NCI-H1105 treated with DMSO at 0.1 percent for 48 hours (cell line): ENCODE measurements around the gene PLD5.
A peak's percentile ranks its signal among the peaks of the same experiment; 100 is the strongest.
"Not testable (repeated sequence)": the region's sequence is repeated elsewhere in the genome, so short reads cannot be mapped to it uniquely, and the experiment has no call there.

Source experiments
- DNase-seq: peaks from one replicate; lab custom pipeline; 2025; lab: John Stamatoyannopoulos, UW

PLD5 gene

DNA sequence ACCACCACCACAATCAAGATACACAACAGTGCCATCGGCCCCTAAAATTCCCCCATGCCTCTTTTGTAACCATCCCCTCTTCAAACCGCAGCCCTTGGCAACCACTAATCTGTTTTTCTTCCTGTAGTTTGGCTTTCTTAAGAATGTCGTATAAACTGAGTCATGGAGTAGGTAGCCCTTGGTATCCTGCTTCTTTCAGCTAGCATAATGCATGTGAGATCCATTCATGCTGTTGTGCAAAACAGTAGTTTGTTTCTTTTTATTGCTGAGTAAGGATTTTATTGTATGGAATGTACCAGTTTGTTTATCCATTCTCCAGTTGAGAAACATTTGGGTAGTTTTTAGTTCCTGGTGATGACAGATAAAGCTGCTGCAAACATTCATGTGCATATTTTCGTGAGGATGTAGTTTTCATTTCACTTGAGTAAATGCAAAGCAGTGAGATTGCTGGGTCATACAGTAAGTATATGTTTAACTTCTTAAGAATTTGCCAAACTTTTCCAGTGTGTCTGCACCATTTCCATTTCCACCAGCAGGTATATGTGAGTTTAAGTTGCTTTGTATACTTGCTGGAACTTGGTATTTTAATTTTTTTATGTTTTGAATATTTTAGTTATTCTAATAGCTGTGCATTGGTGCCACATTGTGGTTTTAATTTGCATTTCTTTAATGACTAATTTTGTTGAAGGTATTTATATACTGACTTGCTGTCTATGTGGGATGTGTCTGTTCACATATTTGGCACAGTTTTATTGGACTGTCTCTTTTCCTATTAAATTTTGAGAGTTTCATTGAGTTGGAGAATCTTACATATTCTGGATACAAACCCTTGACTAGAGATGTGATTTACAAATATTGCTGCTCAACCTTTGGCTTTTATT, 377.2 kb downstream of the PLD5 start:
- DNase-seq: no peak

DNA sequence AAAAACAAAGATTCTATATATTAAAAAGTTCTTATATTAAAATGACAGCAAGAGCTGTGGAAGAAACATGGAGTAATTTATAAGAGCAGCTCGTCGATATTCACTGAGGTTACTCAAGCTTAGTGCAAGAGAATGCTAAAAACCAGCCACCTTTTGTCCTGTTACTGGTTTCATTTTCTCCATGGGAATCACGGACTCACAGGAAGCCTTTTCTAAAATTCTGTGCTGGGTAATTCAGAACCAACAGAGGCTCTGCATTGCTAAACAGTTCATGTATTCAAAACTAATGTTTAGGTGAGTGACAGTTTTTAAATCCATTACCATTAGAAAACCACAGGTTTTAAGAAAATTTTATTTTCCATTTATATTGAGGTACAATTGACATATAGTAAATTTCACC, 377.8 kb downstream of the PLD5 start:
- DNase-seq: no peak

DNA sequence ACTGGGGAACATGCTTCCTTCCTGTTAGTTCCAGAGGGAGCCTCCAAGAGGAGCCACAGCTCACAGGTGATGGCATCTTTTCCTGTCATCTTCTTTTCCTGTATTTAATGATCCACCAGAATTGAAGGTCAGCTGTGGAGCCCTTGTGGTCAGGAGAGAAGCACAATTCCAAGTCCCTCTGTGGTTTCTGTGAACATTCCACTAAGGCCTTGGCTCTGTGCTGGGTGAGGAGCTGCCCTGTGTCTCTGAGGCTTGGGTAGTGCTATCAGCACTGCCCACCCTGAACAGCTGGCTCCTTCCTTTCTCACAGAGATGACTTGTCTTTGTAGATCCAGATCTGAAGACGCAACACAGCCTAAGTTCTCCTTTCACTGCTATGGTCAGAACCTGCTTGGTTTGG, 383.7 kb downstream of the PLD5 start:
- DNase-seq: no peak

DNA sequence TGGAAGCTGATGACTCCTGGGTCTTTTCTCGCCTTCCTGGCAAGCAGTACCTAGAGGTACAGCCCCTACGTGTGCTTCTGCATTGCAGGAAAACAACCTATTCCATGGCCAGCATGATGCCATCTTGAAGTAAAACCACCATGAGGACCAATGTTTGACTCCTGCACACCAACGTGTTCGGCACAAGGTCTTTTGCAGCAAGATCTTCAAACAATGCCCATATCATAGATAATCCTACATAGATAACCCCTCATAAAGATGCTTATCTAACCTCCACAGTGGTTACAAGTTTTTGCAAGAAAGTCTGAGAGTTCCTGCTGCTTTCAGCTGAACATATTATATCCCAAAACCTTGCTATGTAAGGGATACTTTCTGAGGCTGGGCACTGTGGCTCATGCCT, 384.5 kb downstream of the PLD5 start:
- DNase-seq: no peak

DNA sequence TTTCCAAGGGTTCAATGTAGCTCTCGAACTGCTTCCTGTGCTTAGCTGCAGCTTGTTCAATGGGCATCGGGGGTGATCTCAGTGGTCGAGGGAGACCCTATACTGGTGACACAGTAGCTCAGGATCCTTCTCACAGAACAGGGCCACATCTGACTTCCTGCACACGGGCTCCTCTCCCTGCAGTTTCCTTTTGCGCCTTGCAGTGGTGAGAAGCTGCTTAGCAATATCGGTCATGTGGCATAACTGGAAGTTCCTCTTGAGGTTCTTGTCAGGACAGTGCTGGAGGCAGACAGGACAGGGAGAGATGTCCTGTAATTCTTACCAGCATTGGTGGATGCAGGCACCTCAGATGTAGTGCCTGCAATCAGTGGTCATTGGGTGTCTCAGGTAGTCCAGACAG, 385.1 kb downstream of the PLD5 start:
- no peak for DNase-seq

DNA sequence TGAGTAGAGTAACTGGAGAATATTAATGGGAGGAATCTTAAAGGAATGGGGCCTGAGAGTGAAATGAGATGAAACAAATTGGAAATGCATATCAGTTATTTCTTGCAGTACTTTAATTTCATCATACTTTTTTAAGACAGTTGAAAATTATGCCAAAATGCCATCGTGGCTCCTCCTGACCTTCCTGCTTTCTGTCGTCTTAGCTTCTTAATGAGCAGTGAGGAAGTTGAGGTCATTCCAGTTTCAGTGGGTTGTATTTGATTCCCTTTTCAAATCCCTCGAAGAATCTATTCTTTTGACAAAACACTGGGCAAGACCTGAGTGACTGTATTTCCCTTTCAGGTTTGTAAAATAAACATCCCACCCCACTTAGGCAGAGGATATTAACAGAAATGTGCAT, 390.7 kb downstream of the PLD5 start:
- no peak for DNase-seq

DNA sequence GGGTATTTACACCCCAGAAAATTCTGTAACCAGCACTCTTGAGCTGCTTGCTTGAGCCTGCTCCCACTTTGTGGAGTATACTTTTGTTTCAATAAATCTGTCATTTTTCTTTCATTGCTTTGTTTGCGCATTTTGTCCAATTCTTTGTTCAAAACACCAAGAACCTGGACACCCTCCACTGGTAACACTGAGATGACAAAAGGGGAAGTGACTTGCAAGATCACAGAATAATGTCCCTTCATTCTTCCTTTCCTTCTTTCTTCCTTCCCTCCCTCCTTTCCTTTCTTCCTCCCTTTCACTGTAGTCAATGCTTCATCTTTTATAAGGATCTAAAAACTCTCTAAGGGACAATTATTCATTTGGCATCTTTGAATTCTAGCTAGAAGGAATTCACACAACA, 391.1 kb downstream of the PLD5 start:
- DNase-seq: no peak

DNA sequence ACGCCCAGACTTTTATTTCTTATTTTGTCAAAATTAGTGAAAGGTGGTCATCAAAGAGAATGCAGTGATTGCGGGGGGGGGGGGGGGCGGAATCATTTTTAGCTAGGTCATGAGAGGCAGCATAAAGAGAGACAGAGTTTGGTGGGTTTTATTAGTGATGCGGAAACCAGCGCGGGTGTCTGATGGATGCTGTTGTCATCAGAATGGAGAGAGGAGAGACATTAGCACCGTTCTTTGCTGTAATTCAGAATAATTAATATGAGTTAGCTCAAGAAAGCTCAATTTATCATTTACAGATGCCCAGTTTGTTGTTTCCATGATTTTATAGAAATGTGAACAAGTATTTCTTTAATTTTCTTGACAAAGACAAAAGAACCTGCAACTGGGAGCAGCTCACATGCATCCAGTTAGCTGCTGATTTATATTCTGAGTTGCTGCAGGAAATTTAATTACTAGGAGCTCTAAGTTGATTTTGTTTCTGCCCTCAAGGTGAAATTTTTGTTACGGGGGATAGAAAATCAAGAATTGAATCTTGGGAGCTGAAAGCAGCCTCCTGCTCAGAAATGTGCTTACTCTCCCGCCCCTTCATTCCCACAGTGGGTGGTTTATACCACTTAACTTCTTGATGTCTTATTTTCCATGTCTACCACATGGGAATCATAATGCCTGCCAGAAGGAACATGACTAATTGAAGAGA, 392.2 kb downstream of the PLD5 start:
- DNase-seq: no peak

DNA sequence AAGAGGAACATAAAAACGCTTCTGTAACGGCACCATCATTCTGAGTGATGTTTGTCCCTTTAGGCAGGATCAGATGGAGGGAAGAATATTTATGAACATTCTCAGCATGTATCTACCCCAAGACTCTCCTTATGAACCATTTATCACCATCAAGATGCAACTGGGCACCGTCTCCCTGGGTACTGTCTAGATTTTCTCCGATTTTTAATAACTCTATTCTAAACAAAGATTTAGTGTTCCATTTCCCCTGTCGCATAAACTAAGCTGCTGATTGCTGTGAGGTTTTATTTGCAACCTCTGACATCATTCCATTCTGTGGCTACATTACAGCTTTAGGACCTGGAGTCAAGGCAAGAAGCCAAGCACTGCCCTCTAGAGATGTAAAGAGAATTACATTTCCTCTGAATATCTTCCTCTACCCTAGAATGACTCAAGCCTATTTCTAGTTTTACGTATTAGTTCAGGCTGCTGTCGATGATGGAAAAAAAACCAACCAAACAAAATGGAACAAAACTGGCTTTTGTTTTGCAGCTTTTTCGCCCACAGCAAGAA, 395.5 kb downstream of the PLD5 start:
- peak; percentile 12 for DNase-seq

DNA sequence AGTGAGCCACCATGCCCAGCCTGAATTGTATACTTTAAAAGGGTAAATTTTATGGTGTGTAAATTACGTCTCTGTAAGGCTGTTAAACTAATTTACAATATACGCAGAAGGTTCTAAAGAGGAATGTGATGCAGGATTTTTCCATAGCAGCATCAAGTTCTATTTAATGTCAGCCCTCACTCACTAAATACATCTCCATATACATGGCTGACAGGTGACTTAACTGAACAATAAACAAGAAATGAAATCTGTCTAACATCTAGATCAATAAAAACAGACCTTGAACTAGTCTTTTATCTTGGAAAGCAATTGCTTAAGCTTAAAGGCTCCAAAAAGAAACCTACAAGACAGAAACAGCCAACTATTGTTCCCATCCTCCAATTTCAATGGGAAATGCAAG, 404.1 kb downstream of the PLD5 start:
- no peak for DNase-seq

DNA sequence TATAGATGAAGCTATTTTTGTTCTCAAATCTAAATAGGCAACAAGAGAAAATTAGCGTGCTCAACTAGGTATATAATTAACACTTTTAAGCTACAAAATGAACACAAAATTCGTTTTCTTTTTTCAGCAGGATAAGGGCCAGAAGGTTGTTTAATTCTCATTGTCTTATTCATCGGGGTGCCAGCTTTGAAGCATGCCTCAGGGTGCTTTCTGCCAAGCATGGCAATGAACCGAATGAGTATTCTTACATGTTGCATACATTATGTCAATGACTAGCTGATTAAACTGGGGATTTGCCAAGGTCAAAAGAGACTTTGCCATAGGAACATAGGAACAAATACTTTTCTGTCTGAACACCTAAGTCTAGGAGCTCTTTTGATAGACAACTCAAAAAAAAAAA, 423.6 kb downstream of the PLD5 start:
- no peak for DNase-seq

DNA sequence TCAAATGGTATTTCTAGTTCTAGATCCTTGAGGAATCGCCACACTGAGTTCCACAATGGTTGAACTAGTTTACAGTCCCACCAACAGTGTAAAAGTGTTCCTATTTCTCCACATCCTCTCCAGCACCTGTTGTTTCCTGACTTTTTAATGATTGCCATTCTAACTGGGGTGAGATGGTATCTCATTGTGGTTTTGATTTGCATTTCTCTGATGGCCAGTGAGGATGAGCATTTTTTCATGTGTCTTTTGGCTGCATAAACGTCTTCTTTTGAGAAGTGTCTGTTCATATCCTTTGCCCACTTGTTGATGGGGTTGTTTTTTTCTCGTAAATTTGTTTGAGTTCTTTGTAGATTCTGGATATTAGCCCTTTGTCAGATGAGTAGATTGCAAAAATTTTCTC, 427.2 kb downstream of the PLD5 start:
- not testable (repeated sequence) for DNase-seq

DNA sequence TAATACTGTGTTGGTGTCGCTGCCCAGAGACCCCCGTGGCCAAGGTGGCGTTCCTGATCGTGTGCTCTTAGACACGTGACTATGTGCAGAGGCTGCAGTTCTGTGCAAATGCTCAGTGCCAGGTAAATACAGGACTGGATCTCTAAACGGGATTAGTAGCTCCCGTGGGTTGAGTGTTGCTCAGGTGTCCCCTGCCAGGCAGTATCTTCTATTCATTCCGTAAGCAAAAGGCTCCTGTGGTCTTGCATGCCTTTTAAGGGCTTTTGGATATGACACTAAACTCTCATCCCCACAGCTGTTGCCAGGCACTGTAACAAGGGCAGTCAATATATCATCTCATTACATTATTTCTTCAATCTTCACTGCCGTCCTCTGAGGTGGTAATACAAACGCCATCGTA, 431.4 kb downstream of the PLD5 start:
- DNase-seq: no peak

DNA sequence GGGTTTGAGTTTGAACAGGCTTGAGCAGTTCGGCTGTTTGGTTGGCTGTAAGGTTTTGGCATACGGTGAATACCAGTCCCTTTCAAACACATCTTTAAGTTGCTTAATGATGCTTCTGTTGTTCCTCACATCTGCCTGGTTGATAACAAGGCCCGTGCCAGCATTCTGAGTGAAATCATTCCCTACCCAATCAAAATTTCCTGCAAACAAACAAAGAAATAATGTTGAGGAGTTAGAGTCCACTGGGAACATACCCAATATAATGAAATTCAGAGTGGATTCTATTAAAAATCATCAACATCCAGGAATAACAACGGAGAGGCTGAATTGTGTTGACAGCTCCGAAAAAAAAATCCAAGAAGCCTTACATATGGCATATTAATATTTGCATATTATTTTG, 434.6 kb downstream of the PLD5 start:
- DNase-seq: no peak

DNA sequence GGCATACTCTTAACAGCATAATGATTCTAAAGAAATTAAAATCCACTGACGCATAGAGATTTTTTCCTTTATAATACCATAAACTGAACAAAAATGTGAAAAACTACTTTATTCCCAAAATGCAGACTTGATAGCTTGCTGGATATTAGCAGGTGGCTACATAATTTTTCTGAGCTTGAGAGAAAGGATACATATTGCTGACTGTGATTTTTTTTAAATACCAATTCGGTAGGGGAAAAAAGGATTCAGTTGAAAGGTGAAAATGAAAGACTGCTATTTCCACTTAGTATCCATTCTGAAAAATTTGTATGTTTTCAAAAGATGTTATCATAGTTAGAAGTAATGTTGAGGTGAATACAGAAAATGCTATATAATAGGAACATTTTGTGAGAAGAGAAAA, 435.6 kb downstream of the PLD5 start:
- no peak for DNase-seq

DNA sequence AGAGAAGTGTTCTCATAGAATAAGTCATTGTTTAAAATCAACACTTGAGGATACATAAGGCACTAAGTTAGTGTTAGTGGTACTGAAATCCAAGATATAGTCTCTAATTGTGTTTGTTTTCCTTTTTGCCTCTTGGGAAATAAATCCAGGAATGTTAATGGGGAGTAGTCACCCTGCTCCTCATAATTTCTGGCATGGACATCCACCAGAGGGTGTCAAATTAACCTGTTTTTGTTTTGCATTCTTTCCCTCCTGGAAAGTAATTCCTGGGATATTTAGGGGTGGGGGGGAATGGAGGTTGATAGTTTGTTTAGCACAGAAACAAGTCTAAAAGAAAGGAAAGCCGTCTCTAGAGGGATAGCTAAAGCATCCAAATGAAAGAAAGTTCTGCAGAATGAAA, 437.8 kb downstream of the PLD5 start:
- no peak for DNase-seq

DNA sequence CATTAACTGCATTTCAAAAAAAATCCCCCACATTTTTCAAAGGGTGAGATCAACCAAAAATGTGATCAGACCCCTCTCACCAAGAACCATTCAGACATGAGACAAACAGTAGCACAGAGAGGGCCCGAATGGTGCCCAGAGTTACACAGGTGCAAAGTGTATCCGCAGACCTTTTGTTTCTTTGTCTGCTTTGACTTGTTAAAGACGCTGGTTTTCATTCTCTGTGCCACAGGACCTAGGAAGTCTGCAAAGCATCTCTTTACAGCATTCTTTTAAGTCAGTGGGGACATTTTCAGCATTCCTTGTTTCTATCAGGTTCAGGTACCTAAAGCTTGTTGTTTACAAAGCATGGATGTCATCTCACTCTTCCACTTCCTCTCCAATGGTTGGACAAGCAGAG, 438.4 kb downstream of the PLD5 start:
- no peak for DNase-seq

DNA sequence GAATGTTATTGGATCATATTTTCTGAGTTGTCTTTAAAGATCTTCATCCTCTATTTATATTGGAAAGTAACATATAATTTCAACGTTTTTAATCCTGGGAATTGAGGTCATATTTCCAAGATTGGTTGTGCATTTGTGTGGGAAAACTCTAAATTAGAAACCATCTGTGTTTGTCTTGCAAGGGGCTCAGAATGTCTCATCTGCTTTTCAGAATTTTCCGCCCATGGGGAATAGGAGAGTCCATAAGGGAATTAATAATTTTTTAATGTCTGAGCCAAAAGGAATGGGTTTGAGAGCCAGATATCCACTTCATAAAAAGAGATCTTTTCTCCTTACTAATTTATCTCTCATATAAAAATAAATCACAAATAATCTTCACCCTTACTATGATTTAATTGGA, 440.8 kb downstream of the PLD5 start:
- no peak for DNase-seq

DNA sequence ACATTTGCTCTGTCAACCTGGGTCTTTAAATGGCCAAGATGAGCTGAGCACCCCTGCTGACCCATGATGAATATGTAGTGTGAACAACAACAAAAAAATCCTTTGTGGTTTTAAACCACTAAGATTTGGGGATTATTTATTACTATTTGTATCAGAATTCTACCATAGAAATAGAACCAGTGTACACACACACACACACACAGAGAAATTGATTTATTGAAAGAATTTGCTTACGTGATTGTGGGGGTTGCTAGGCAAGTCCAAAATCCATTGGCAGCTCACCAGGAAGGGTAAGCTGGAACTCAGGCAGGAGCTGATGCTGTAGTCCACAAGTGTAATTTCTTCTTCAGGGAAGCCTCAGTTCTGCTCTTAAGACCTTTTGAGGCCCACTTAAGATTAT, 443.1 kb downstream of the PLD5 start:
- no peak for DNase-seq

DNA sequence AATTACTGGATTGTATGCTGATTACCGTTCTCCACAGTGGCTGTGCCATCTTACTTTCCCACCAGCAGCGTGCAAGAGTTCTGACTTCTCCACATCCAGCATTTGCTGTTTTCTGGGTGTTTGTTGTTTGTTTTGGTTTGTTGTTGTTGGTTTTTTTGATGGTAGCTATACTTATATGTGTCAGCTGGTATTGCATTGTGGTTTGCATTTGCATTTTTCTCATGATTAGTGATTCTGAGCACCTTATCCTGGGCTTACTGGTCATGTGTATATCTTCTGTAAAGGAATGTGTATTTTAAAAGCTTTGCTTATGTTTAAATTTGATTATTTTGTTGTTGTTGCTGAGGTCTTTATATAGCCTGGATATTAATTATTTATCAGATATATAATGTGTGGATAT, 458.7 kb downstream of the PLD5 start:
- DNase-seq: no peak

DNA sequence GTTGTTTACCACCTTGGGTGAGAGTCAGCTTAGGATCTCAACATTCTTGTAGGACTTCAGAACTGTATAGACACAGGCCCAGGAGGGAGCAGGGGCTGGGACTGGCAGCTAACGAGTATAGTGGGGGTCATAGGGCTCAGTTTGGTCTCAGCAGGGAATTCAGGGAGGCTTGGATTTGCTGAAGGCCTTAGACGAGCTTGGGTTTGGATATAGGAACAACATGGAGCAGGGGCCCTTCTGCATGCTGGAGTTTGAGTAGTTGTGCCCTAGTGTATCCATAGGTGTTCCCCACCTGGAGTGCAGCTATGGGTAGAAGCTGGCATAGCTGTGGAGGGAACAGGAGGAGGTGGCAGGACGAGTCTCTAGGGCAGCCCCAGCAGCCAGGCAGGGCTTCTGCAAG, 462.2 kb downstream of the PLD5 start:
- no peak for DNase-seq

DNA sequence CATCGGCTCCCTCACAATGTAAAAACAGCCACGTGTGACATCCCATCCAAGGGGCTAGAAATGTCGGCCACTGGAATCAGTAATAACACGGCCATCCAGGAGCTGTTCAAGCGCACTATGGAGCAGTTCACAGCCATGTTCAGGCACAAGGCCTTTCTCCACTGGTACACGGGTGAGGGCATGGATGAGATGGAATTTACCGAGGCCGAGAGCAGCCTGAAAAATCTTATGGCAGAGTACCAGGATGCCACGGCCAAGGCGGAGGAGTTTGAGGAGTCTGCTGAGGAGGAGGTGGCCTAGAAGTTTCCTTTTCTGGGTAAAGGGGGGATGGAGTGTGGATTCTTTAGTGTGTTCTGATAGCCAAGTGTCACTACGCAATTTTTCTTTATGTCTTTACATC, 464.5 kb downstream of the PLD5 start:
- no peak for DNase-seq

DNA sequence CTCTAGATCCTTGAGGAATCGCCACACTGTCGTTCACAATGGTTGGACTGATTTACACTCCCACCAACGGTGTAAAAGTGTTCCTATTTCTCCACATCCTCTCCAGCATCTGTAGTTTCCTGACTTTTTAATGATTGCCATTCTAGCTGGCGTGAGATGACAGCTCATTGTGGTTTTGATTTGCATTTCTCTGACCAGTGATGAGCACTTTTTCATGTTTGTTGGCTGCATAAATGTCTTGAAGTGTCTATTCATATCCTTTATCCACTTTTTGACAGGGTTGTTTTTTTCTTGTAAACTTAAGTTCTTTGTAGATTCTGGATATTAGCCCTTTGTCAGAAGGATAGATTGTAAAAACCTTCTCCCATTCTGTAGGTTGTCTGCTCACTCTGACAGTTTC, 465.9 kb downstream of the PLD5 start:
- not testable (repeated sequence) for DNase-seq
